Astrocyte (in vitro differentiated cells and primary cell): Measurements from ENCODE around the gene ZNF765.

Experiments
- CTCF ChIP-seq: IDR thresholded peaks from 2 replicates; pipeline ENCODE4 v1.5.1; 2011; ENCODE audit warnings: low read depth, mild to moderate bottlenecking, inconsistent platforms, low read length, moderate library complexity; ENCODE audit not compliant: insufficient read depth
- EZH2 ChIP-seq: IDR thresholded peaks from 2 replicates; pipeline ENCODE4 v1.6.1; 2012; ENCODE audit warnings: mild to moderate bottlenecking, low read length, inconsistent platforms; ENCODE audit not compliant: insufficient read depth

- TF ChIP-seq CTCF (no peak), EZH2 (no peak)
Observed at GRCh38 chr19:53466726-53467484, 72.0 kb downstream of the ZNF765 start.
